Pancreas (tissue), 10 donors: ENCODE results near the gene COL6A5. TPM values are rescaled to one million over a fixed set of nuclear protein-coding genes. Genes with fewer than 3 reads are reported as not detected.
A peak's percentile ranks its signal among the peaks of the same experiment; 100 is the strongest.
"Not testable (repeated sequence)": the region's sequence is repeated elsewhere in the genome, so short reads cannot be mapped to it uniquely, and the experiment has no call there.

ENCODE experiments used
- ATAC-seq, 4 donors: fragments of 200-7000 bp; cut with Tn5 transposase; one replicate each; pipeline versions ENCODE4 v1.8.0 to v1.9.1; 2020; ENCODE audit warnings: mild to moderate bottlenecking in 4 of 4, moderate library complexity in 4 of 4
- DNase-seq, 6 donors: peaks; one replicate each; pipeline ENCODE4 v3.0.0-alpha.2; 2020
- FAIRE-seq: peaks from 2 replicates; lab custom pipeline; 2012; peaks lifted over from hg19 to GRCh38; lab: Jason Lieb, UNC
- H3K27ac ChIP-seq, 4 donors: fragments of 200-600 bp; sonication (generic); 1 replicate in 3 of 4; 2 replicates in 1 of 4; pipeline versions ENCODE4 v1.5.0 to v1.8.0; 2020
- H3K27me3 ChIP-seq, 4 donors: fragments of 200-600 bp; one replicate each; pipeline ENCODE4 v1.8.0; 2021
- H3K36me3 ChIP-seq, 3 donors: fragments of 200-600 bp; sonication (generic) in 1 of 3; one replicate each; pipeline versions ENCODE4 v1.5.0 to v1.8.0; 2020 to 2021
- H3K4me1 ChIP-seq, 3 donors: fragments of 200-600 bp; one replicate each; pipeline ENCODE4 v1.8.0; 2021
- H3K4me3 ChIP-seq, 4 donors: fragments of 200-600 bp; sonication (generic) in 2 of 4; one replicate each; pipeline versions ENCODE4 v1.5.0 to v1.8.0; 2020 to 2021
- H3K9me3 ChIP-seq, 4 donors: fragments of 200-600 bp; one replicate each; pipeline ENCODE4 v1.8.0; 2021
- CTCF ChIP-seq, 4 donors: fragments of 200-600 bp; sonication (generic) in 3 of 4; IDR thresholded peaks; one replicate each; pipeline versions ENCODE4 v1.5.0 to v1.8.0; 2021; ENCODE audit warnings: antibody characterized with exemption in 4 of 4
- WGBS, 2 donors: extraction: QIAGEN DNeasy Blood & Tissue Kit; methylation state at CpG; one replicate each; pipeline ENCODE4 v1.1.7; 2013; 5-methylcytosine and 5-hydroxymethylcytosine counted together
- intact Hi-C, 3 donors: fragments of 100-400 bp; cut with DNase I; formaldehyde crosslinking; loops; one replicate each; pipeline versions ENCODE4 v1.11.1 to v1.14.2; 2022
- polyA plus RNA-seq, 2 donors: library from polyadenylated mRNA; stranded (reverse); fragments of 200-250 nt; gene quantifications; one replicate each; pipeline ENCODE4 v1.2.3, GENCODE V29; 2013
- total RNA-seq, 6 donors: library from RNA; stranded (reverse); fragmentation: NEBNext Ultra II Directional in 4 of 6; extraction: Animal tissue kit (Norgen Biotek cat#: 25700) in 4 of 6; gene quantifications; one replicate each; pipeline versions ENCODE4 v1.2.1 to v1.2.4, GENCODE V29; 2021 to 2023
- donor health status: healthy with polysubstance abuse.
- donor health status: DM: no; HTN: no; CAD: no; lungs with moderate emphysema.
- donor health status: DM: no; HTN: no; CAD: no.
- donor health status: control.
- donor health status: control.
- donor health status: Bipolar disorder and iron deficiency.
- donor health status: DM: yes; HTN: yes; CAD: no.
- donor health status: DM: no; HTN: no; CAD: no.
- donor health status: DM: no; HTN: no; CAD: no.
- donor health status: DM: yes; HTN: yes; CAD: no.

COL6A5 gene
- total and polyA plus RNA-seq, 8 donors, result 0.03 TPM; not detected in 7

DNA sequence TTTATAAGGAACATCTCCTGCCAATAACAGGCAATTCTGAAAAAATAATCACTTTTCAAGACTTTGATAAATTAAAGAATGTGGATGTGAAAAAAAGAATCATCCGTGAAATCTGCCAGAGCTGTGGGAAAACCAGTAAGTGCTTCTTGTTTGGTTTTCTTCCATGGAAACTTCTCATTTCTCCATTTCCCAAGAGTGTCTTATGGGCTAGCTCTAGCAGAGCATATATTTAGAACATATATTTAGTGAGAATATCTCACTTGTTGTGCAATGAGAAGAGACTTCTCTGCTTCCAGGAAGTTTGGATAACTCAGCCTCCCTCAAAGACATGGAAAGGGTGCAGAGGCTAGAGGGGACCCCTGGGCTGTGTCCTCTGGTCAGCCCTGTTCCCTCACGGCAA, 49.9 kb downstream of the COL6A5 start:
- intact Hi-C loops, result no loop called here
- ATAC-seq (no peak), DNase-seq (no peak), FAIRE-seq (no peak)
- Histone ChIP-seq H3K27ac (no peak overlapping the region), H3K4me3 (no peak overlapping the region), H3K36me3 (no peaks in the 10 kb centered on the region), H3K27me3 (no peaks in the 10 kb centered on the region), H3K4me1 (no peaks in the 10 kb centered on the region), H3K9me3 (no peaks in the 10 kb centered on the region)
- WGBS, 2 donors, result 41 to 49% methylated on average over 2 of the region's 2 CpGs
- TF ChIP-seq CTCF (IDR thresholded peaks at IDR 0.05), result no peak

GRCh38 chr3:130395916-130396315, 50.4 kb downstream of the COL6A5 start:
- Histone ChIP-seq H3K27ac (no peak overlapping the region), H3K4me3 (no peak overlapping the region), H3K4me1 (no peaks in the 10 kb centered on the region), H3K36me3 (no peaks in the 10 kb centered on the region), H3K9me3 (no peaks in the 10 kb centered on the region), H3K27me3 (no peaks in the 10 kb centered on the region)
- peak in 1 of 4 donors; percentile 36 for ATAC-seq
- TF ChIP-seq CTCF (IDR thresholded peaks at IDR 0.05), result no peak
- WGBS, 2 donors, result 46 to 67% methylated on average over 2 of the region's 2 CpGs
- intact Hi-C loops, result no loop called here
- DNase-seq, result no peak
- FAIRE-seq, result no peak

DNA sequence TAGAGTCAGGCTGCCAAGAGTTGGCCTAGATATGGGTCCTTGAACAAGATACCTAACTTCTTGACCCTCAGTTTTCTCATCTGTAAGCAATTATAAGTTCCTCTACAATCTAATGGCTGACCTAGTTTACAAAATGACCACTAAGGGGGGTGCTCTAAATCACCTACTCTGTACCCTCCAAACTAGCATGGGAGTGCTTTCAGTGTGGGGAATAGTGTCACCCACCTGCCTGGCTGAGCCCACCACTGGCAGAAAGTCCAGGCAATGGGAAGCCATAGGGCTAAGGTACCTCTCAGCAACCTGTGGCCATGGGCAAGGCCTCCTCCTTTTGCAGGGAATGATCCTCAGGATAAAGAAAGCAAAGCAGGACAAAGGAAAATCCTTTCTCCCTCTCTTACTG, 58.9 kb downstream of the COL6A5 start:
- H3K27ac ChIP-seq, result no peak overlapping the region
- ATAC-seq (no peak), FAIRE-seq (no peak), DNase-seq (no peak)
- H3K36me3 ChIP-seq, result no peaks in the 10 kb centered on the region
- no peak overlapping the region for H3K4me3 ChIP-seq
- H3K27me3 ChIP-seq, result no peaks in the 10 kb centered on the region
- intact Hi-C loops, result no loop called here
- H3K9me3 ChIP-seq, result no peaks in the 10 kb centered on the region
- no peak for TF ChIP-seq CTCF (IDR thresholded peaks at IDR 0.05)
- no peaks in the 10 kb centered on the region for H3K4me1 ChIP-seq

GRCh38 chr3:130405956-130406355, 60.5 kb downstream of the COL6A5 start:
- Histone ChIP-seq H3K36me3 (no peaks in the 10 kb centered on the region), H3K4me3 (no peak overlapping the region), H3K9me3 (no peaks in the 10 kb centered on the region), H3K27me3 (no peaks in the 10 kb centered on the region), H3K27ac (no peak overlapping the region), H3K4me1 (no peaks in the 10 kb centered on the region)
- intact Hi-C loops, result no loop called here
- WGBS, 2 donors, result 51 to 67% methylated on average over 3 of the region's 3 CpGs
- FAIRE-seq (no peak), DNase-seq (no peak), ATAC-seq (no peak)
- TF ChIP-seq CTCF (IDR thresholded peaks at IDR 0.05), result no peak

DNA sequence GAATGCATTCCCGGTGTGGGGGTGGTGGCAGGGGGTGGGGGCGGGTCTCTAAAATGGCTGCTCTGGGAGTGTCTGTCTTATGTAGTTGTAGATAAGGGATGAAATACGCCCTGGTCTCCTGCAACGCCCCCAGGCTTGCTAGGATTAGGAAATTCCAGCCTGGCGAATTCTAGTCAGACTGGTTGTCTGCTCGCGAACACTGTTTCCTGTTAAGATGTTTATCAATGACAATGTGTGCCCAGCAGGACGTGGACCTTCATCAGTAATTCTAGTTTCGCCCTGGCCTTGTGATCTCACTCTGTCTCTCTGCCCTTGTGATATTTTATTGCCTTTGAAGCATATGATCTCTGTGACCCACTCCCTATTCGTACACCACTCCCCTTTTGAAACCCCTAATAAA, 62.8 kb downstream of the COL6A5 start:
- DNase-seq, intact Hi-C loops, H3K27ac ChIP-seq, H3K27me3 ChIP-seq, H3K9me3 ChIP-seq, H3K36me3 ChIP-seq, ATAC-seq, H3K4me3 ChIP-seq, FAIRE-seq, H3K4me1 ChIP-seq: not testable (repeated sequence)
- WGBS, 2 donors, result 49 to 68% methylated on average over 10 of the region's 10 CpGs

DNA sequence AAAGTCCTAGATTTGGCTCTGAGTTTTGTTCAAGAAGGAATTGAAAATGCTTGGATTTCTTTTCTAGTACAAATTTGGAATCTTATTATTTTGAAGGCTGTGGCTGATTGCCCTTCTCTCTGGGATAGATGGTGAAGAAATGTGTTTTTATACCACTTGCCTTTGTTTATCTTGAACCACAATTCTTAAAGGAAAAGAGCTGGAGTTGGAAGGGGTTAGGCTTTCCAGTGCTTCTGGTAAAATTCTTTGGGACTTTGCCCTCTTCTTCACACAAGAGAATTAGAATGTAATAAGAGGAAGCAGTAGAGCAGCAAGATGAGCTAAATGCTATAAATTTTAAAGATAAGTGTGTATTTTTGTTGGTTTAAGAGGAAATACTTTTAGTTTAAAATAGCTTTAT, 65.8 kb downstream of the COL6A5 start:
- Histone ChIP-seq H3K27me3 (no peaks in the 10 kb centered on the region), H3K36me3 (no peaks in the 10 kb centered on the region), H3K4me3 (no peak overlapping the region), H3K9me3 (no peaks in the 10 kb centered on the region), H3K4me1 (no peaks in the 10 kb centered on the region), H3K27ac (no peak overlapping the region)
- no peak for FAIRE-seq
- no peak for ATAC-seq
- intact Hi-C loops, result no loop called here
- no peak for DNase-seq
- TF ChIP-seq CTCF (IDR thresholded peaks at IDR 0.05), result no peak
